Measurements from ENCODE around the gene RNF40. TPM values are rescaled to one million over a fixed set of nuclear protein-coding genes. Genes with fewer than 3 reads are reported as not detected.

The RNF40 gene
- total RNA-seq, 1 donor from 2014 or later: 124 TPM

GRCh38 chr16:30786936-30787612 lies 25.0 kb downstream of the RNF40 start, which contains the start of gene ZNF629:
ZNF629 (minus strand) TSS chr16:30787205; CDS start chr16:30784482, 2,723 bp downstream.
- H3K36me3 Mint-ChIP-seq: peaks cover 7% of the 10 kb centered on the region
- H3K27ac Mint-ChIP-seq: peak within 1 kb of the TSS; percentile 89
- H3K27me3 Mint-ChIP-seq (ENCODE audit: low read depth): no peaks in the 10 kb centered on the region
- peak within 1 kb of the TSS; percentile 91 for H3K4me3 Mint-ChIP-seq
- TF ChIP-seq, protein P1, sequence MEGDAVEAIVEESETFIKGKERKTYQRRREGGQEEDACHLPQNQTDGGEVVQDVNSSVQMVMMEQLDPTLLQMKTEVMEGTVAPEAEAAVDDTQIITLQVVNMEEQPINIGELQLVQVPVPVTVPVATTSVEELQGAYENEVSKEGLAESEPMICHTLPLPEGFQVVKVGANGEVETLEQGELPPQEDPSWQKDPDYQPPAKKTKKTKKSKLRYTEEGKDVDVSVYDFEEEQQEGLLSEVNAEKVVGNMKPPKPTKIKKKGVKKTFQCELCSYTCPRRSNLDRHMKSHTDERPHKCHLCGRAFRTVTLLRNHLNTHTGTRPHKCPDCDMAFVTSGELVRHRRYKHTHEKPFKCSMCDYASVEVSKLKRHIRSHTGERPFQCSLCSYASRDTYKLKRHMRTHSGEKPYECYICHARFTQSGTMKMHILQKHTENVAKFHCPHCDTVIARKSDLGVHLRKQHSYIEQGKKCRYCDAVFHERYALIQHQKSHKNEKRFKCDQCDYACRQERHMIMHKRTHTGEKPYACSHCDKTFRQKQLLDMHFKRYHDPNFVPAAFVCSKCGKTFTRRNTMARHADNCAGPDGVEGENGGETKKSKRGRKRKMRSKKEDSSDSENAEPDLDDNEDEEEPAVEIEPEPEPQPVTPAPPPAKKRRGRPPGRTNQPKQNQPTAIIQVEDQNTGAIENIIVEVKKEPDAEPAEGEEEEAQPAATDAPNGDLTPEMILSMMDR (IDR thresholded peaks at IDR 0.05; ENCODE audit: unreplicated experiment): no peak
- H3K9me3 Mint-ChIP-seq: no peaks in the 10 kb centered on the region
- peaks cover 27% of the 10 kb centered on the region for H3K4me1 Mint-ChIP-seq
- DNase-seq (ENCODE audit: low spot score in 2 of 2, unreplicated experiment in 2 of 2): peak in 1 of 2 experiments; percentile 69

DNA sequence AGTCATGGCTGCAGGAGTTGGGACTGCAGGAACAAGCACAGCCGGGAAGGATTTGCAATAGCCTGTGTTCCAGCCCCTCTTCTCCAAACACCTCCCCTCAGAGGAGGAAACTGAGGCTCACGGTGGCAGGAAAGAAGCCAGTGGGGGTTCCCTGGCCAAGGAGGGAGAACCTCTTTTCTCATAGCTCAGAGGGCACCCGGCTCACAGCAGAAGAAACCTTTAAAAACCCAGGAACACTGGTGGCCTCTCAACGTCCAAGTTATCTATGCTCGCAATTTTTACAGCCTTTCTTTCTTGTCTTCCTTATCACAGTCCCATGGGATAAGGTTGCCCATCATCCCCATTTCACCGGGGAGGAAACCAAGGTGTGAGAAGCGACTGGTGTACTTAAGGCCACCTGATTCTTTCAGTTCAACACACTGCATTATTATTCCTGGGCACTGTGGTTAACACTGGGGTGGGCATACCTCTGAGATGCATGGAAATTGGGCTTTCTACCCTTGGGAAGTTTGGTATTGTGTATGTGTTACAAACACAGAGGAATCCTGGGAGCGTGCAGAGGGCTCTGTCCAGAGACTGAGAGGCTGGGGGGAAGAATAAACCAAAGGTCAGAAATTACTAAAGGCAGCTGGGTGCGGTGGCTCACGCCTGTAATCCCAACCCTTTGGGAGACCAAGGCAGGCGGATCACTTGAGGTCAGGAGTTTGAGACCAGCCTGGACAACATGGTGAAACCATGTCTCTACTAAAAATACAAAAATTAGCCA lies 25.7 kb downstream of the RNF40 start:
- no peaks in the 10 kb centered on the region for H3K27me3 Mint-ChIP-seq (ENCODE audit: low read depth)
- DNase-seq (ENCODE audit: low spot score in 2 of 2, unreplicated experiment in 2 of 2): no peak
- no peaks in the 10 kb centered on the region for H3K9me3 Mint-ChIP-seq
- TF ChIP-seq, protein P1 (IDR thresholded peaks at IDR 0.05; ENCODE audit: unreplicated experiment): no peak
- H3K36me3 Mint-ChIP-seq: peaks cover 6% of the 10 kb centered on the region
- peak overlapping the region; percentile 91 for H3K4me3 Mint-ChIP-seq
- peak overlapping the region; percentile 88 for H3K27ac Mint-ChIP-seq
- H3K4me1 Mint-ChIP-seq: peaks cover 27% of the 10 kb centered on the region

DNA sequence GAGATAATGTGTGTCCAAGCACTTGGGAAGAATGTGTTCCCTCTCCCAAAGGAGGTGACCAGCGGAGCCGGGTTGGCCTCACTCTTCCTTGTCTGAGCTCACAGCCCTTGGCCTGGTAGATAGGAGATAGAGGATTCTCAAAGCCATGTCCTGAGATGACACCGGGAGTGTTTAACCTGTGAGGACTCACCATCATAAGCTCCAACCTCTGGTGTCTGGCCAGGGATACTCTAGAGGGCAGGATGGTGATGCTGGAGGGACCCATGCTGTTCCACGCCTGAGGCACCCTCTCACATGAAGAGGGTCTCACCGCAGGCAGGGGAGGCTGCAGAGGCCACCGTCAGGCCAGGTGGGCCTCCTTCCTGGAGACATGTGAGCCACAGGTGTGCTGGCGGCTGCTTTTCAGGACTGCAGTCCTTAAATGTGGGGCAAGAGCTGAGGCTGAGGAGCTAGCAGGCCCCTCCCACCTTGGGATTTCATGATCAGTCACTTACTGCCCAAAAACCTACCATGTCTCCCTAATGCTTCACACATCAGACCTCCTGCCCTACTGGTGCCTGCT lies 31.5 kb downstream of the RNF40 start:
- no peaks in the 10 kb centered on the region for H3K4me1 Mint-ChIP-seq
- H3K36me3 Mint-ChIP-seq: no peaks in the 10 kb centered on the region
- no peak overlapping the region for H3K27ac Mint-ChIP-seq
- no peaks in the 10 kb centered on the region for H3K27me3 Mint-ChIP-seq (ENCODE audit: low read depth)
- DNase-seq (ENCODE audit: low spot score in 2 of 2, unreplicated experiment in 2 of 2): no peak
- no peak overlapping the region for H3K4me3 Mint-ChIP-seq
- TF ChIP-seq, protein P1 (IDR thresholded peaks at IDR 0.05; ENCODE audit: unreplicated experiment): no peak
- H3K9me3 Mint-ChIP-seq: no peaks in the 10 kb centered on the region

- H3K27ac Mint-ChIP-seq: no peak overlapping the region
- DNase-seq (ENCODE audit: low spot score in 2 of 2, unreplicated experiment in 2 of 2): no peak
- TF ChIP-seq, protein P1 (IDR thresholded peaks at IDR 0.05; ENCODE audit: unreplicated experiment): no peak
- no peaks in the 10 kb centered on the region for H3K36me3 Mint-ChIP-seq
- no peaks in the 10 kb centered on the region for H3K9me3 Mint-ChIP-seq
- H3K4me1 Mint-ChIP-seq: no peaks in the 10 kb centered on the region
- no peak overlapping the region for H3K4me3 Mint-ChIP-seq
- H3K27me3 Mint-ChIP-seq (ENCODE audit: low read depth): no peaks in the 10 kb centered on the region
These were observed 32.5 kb downstream of the RNF40 start for GRCh38 chr16:30794634-30795033.

GRCh38 chr16:30797670-30798309 lies 35.7 kb downstream of the RNF40 start:
- TF ChIP-seq, protein P1 (IDR thresholded peaks at IDR 0.05; ENCODE audit: unreplicated experiment): no peak
- Mint-ChIP-seq H3K36me3 (no peaks in the 10 kb centered on the region), H3K27ac (no peak overlapping the region), H3K4me3 (no peak overlapping the region), H3K9me3 (no peaks in the 10 kb centered on the region), H3K27me3 (ENCODE audit: low read depth) (no peaks in the 10 kb centered on the region), H3K4me1 (no peaks in the 10 kb centered on the region)
- no peak for DNase-seq (ENCODE audit: low spot score in 2 of 2, unreplicated experiment in 2 of 2)

Measured in mesothelial cell of epicardium (in vitro differentiated cells).